VCaP (cell line): ENCODE measurements around the gene USP6NL.

Experiments
- H3K27ac ChIP-seq: fragments of 450-650 bp; 2 replicates; pipeline ENCODE4 v1.5.1; 2017
- CTCF ChIP-seq: fragments of 450-650 bp; conservative IDR thresholded peaks from 2 replicates; pipeline ENCODE4 v1.5.1; 2017; ENCODE audit warnings: mild to moderate bottlenecking, moderate library complexity

The USP6NL gene

GRCh38 chr10:11533328-11533781 is 78.1 kb downstream of the USP6NL start:
- TF ChIP-seq CTCF: no peak; the same call in 1 of the 2 replicates
- H3K27ac ChIP-seq: no peak overlapping the region

- H3K27ac ChIP-seq: no peak overlapping the region
- no peak for TF ChIP-seq CTCF
Observed at GRCh38 chr10:11532306-11532705, 79.1 kb downstream of the USP6NL start.

- H3K27ac ChIP-seq: no peak overlapping the region
- TF ChIP-seq CTCF: no peak
Observed at GRCh38 chr10:11530806-11531205, 80.6 kb downstream of the USP6NL start.

- H3K27ac ChIP-seq: no peak overlapping the region
Observed at GRCh38 chr10:11529276-11529903, 82.1 kb downstream of the USP6NL start.

GRCh38 chr10:11528286-11528685 is 83.2 kb downstream of the USP6NL start:
- no peak for TF ChIP-seq CTCF
- H3K27ac ChIP-seq: no peak overlapping the region

More at GRCh38 chr10:11529276-11529903, 82.1 kb downstream of the USP6NL start:
- TF ChIP-seq CTCF: no peak

GRCh38 chr10:11527691-11528255 is 83.7 kb downstream of the USP6NL start:
- H3K27ac ChIP-seq: no peak overlapping the region
- TF ChIP-seq CTCF: no peak

- no peak for TF ChIP-seq CTCF
- no peak overlapping the region for H3K27ac ChIP-seq
Observed at GRCh38 chr10:11527068-11527467, 84.4 kb downstream of the USP6NL start.
